Vein endothelial cell (primary cell): ENCODE data around the gene ACTMAP. TPM values are rescaled to one million over a fixed set of nuclear protein-coding genes. Genes with fewer than 3 reads are reported as not detected.

Source experiments
- small RNA-seq: library from RNA; depleted of rRNA; stranded (forward); fragments of <200 nt; gene quantifications from one replicate; pipeline ENCODE3, GENCODE V24; 2012
- total RNA-seq: library from RNA; depleted of rRNA; stranded (reverse); fragments of >200 nt; gene quantifications from 2 replicates; pipeline ENCODE4 v1.2.3, GENCODE V29; 2012

The ACTMAP gene, protein sequence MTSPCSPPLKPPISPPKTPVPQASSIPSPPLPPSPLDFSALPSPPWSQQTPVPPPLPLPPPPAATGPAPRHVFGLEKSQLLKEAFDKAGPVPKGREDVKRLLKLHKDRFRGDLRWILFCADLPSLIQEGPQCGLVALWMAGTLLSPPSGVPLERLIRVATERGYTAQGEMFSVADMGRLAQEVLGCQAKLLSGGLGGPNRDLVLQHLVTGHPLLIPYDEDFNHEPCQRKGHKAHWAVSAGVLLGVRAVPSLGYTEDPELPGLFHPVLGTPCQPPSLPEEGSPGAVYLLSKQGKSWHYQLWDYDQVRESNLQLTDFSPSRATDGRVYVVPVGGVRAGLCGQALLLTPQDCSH
- 1.1 and 1.6 TPM in 2 replicates for total RNA-seq

DNA sequence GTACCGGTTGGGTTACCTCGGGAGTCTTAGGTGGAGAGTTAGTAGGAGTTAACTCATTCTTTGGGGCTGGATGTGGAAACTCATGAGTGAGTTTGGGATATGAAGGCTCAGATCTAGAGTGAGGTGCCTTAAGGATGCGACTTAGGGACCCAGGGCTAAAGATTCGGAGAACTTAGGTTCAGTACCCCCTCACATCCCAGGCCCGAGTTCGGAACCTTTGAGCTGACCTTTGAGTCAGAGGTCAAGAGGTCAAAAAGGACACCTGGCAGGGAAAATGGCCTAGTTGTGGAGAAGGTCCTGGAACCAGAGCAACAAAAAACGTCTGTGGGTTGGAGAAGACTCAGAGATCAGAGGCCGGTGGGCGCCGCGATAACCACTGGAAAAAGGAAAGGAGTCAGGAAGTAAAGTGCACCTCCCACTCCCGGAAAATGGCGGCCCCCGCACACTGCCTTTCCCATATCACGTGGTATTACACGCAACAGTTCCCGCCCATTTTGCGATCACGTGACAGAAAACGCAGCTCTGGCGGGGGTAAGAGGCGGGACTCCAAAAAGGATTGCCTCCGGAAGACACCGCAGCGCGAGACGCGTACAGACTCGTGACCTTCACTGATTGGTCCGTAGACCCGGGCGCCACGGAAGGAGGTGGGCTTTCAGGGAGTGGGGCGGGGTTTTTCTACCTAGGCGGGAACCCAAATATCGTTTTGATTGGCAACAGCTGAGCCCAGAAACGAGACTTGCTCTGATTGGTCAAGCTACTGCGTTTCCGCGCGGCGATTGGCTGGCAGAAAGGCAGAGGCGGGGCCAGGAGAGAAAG, at the start of gene ACTMAP:
Gene ACTMAP, minus strand, starts transcription at position 420 of the 816 bp plus-strand sequence. CDS start 674 bp downstream, outside the sequence.

DNA sequence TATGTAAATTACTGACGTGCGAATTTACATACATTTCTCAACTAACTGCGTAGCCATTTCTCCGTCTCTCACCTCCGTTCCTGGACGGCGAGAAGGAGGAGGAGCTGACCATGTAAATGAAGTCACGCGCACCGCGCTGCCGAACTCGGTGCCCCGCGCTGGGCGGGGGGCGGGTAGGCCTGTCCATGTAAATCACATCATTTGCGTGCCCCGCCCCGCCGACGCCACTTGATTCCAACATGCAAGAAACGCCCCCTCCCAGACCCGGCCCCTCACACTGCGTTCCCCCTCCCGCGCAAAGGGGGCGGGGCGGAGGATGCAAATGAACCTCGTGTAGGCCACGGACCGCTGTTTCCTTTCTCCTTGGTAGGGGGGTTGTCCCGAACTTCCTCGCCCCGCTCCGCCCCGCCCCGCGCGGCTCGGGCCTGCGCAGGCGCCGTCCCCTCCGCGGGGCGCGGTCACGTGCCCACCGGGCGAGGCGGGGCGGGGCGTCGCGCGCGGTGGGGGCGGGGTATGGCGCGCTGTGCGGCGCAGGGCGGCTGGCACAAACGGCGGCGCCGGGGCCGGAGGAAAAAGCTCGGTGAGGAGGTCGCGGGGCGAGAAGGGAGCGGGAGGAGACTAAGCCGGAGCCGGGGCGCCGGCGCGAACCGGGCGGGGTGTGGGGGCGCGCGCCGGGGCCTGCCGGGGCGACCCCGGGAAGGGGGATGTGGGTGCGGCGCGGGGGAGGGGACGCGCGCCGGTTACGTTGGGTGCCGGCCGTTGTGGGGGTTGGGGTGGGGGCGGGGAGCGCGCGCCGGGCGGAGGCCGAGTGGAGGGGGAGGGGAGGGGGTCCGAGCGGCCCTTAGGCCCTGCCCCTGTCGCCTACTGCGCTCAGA, 48.6 kb upstream of the ACTMAP start, which contains the start of gene EGLN2:
Gene EGLN2, plus strand, starts transcription at position 509 of the 875 bp plus-strand sequence. CDS start 1,382 bp downstream, outside the sequence.

DNA sequence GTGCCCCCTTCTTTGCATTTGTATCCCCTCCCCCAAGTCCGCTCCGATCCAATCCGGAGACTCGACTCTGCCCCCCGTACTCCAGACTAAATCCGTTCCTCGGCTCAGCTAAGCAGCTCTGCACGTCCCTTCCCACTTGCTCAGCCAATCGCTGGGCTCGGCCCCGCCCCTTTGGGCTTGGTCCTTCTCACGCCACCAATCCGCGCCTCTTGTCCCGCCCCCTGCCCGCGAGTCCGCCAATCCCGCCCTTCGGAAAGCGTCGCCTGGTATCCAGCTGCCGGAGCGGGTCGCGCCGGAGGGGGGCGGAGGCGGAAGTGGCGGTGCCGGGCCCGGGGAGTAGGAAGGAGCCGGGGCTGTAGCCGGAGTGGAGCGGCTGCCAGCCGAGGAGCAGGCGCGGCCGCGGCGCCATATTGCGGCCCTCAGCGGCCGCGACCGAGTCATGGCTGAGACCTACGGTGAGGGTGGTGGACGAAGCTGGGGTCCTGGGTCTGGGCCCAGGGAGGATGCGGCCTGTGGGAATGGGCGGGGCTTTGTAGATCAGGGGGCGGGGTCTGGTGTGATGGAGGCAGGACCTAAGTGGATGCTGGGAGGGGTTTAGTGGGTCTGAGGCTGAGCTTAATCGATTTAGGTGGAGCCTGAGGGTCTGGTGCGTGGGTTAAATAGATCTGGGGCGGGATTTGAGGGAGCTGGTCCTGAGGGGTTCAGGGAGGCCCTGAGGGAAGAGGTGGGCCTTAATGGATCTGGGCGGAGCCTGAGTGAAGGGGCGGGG, 27.8 kb upstream of the ACTMAP start, which contains the start of gene RAB4B:
Gene RAB4B, plus strand, starts transcription at position 311 of the 769 bp plus-strand sequence. Its CDS starts 129 bp downstream, at position 440.

DNA sequence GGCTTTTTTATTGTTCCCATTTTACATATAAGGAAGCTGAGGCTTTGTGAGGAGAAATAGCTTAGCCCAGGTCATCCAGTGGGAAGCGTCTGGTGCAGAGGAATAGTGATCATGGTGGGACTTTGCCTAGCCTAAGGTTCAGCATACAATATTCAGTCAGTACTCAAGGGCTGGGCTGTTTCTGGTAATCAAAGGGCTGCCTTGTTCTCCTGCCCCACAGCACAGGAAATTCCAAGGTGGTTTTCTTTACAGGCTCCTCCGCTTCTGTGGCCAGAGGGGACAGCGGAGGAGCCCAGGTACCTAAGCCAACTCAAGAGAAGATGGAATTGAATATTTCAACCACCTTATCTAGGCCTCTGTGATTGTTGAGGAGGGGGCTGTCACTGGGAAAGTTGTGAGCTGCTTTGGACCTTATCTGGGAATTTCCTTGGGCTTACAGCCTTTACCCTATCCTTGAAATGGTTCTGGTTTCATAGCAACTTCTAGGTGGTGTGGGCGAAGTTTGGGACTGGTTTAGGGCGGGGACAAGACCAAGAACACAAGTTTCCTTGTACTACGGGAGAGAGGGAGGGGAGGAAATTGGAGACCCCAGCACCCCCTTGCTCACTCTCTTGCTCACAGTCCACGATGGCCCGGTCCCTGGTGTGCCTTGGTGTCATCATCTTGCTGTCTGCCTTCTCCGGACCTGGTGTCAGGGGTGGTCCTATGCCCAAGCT, 24.8 kb upstream of the ACTMAP start, which contains the start of gene MIA:
Gene MIA, plus strand, starts transcription at position 606 of the 716 bp plus-strand sequence. Its CDS starts 22 bp downstream, at position 628.

DNA sequence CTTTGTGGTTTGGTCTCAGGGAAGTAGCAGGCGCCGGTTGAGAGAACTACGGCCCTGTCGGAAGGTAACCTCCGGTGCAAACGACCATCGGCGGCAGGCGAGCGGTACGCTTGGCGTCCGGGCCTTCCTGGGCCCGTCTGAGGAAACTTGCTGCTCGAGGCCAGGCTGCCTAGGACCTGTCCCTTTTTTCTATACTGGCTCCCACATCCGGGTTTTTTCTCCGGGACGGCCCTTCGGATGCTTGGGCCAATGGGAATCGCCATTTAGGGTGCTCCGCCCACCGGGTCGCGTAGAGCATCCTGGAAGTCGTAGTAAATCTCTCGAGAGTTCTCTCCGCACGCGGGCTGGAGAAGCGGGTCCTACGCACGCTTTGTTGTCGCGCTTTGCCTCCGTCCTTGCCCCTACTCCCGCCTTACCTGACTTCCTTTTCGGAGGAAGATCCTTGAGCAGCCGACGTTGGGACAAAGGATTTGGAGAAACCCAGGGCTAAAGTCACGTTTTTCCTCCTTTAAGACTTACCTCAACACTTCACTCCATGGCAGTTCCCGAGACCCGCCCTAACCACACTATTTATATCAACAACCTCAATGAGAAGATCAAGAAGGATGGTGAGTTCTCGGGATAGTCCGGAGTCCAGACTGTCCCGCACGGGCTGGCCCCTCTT, 729 bp upstream of the ACTMAP start, which contains the start of gene SNRPA:
Gene SNRPA, plus strand, starts transcription at position 330 of the 664 bp plus-strand sequence. Its CDS starts 206 bp downstream, at position 536.

DNA sequence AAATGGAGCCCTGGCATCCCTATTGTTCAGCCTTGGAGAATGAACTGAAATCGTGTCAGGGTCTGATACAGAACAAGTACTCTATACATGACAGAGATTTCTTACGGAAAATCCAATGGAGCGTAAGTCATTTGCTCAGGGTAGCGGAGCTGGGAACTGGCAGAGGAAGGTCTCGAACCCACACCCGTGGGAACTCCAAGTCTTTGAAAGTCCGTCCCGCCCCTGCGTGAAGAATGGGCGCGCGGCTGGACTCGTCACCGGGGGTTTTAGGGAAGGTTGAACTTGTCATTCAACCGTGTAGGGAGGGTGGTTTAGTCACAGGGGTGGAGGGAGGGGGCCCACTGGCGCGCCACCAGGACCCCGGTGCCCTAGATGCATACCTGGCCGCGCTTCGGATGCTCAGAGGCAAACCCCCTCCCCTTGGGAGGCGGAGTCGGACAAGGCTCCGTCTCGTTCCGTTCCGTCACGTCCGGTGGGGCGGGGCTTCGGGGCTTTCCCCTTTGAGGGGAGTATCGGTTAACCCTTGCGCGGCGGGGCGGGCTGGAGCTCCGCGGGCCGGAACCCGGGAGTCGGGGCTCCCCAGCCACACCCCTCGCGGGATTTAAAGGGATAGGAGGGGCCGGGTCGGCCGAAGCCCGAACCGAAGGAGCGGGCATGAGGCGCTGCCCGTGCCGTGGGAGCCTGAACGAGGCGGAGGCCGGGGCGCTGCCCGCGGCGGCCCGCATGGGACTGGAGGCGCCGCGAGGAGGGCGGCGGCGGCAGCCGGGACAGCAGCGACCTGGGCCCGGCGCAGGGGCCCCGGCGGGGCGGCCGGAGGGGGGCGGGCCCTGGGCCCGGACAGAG, 33.6 kb downstream of the ACTMAP start, which contains the start of the genes COQ8B and ITPKC:
Gene COQ8B, minus strand, starts transcription at position 405 of the 843 bp plus-strand sequence. CDS start 2,254 bp downstream, outside the sequence.
Gene ITPKC, plus strand, starts transcription at position 631 of the 843 bp plus-strand sequence. Its CDS starts 24 bp downstream, at position 655.

Small RNA genes within 50 kb of the gene (small RNA-seq; reads per million reads assigned to genes)
- gene RNU6-195P, result not detected

Other genes with a start within 250 kb of the ACTMAP start
- gene SHKBP1, start 173.6 kb downstream of the ACTMAP start, total RNA-seq, result 20.2 and 29.7 TPM in 2 replicates
- 5.3 and 33.6 TPM in 2 replicates for gene LTBP4, start 149.1 kb downstream of the ACTMAP start, total RNA-seq
- gene NUMBL, start 59.8 kb downstream of the ACTMAP start, total RNA-seq, result 23.5 and 30.2 TPM in 2 replicates
- 13.5 and 18.3 TPM in 2 replicates for gene COQ8B, start 33.6 kb downstream of the ACTMAP start, total RNA-seq
- gene ITPKC, start 33.4 kb downstream of the ACTMAP start, total RNA-seq, result 13.4 and 20.2 TPM in 2 replicates
- gene SNRPA, start 726 bp upstream of the ACTMAP start, total RNA-seq, result 55.1 and 61.4 TPM in 2 replicates
- gene MIA, start 25.0 kb upstream of the ACTMAP start, total RNA-seq, result not detected in 2 replicates
- 14.6 and 19.6 TPM in 2 replicates for gene RAB4B, start 27.8 kb upstream of the ACTMAP start, total RNA-seq
- 92.3 and 102 TPM in 2 replicates for gene EGLN2, start 48.7 kb upstream of the ACTMAP start, total RNA-seq
- not detected in 2 replicates for gene CYP2A6, start 100.0 kb upstream of the ACTMAP start, total RNA-seq
- not detected in 2 replicates for gene CYP2A7, start 131.8 kb upstream of the ACTMAP start, total RNA-seq
- not detected in 2 replicates for gene CYP2B6, start 240.8 kb upstream of the ACTMAP start, total RNA-seq